ENCODE data around the gene STAM.

Gene STAM

GRCh38 chr10:17743437-17743836, 99.5 kb downstream of the STAM start:
- peaks cover 6% of the 10 kb centered on the region for H3F3A ChIP-seq (ENCODE audit: low read depth)
- no peaks in the 10 kb centered on the region for H3K27me3 ChIP-seq (ENCODE audit: insufficient read depth, low read length, poor library complexity, severe bottlenecking)
- H3K36me3 ChIP-seq (ENCODE audit: insufficient read depth, low read length), result no peaks in the 10 kb centered on the region
- no peaks in the 10 kb centered on the region for H3K79me2 ChIP-seq (ENCODE audit: insufficient read depth, low read length)
- TF ChIP-seq EZH2phosphoT487 (IDR thresholded peaks at IDR 0.05; ENCODE audit: borderline replicate concordance) (no peak), CTCF (conservative IDR thresholded peaks at IDR 0.05; ENCODE audit: low read length) (no peak)
- peak overlapping the region; percentile 80 for H3K9ac ChIP-seq (ENCODE audit: low read depth, low read length, poor library complexity, severe bottlenecking)
- no peak overlapping the region for H3K4me3 ChIP-seq (ENCODE audit: low read length, poor library complexity, severe bottlenecking)
- peaks cover 44% of the 10 kb centered on the region for H3K4me1 ChIP-seq (ENCODE audit: insufficient read depth, low read length, poor library complexity, severe bottlenecking)
- peak overlapping the region; percentile 93 for H3K4me2 ChIP-seq (ENCODE audit: low read depth, low read length, poor library complexity, severe bottlenecking)
- no peaks in the 10 kb centered on the region for H3K9me2 ChIP-seq (replicated peaks; ENCODE audit: low read depth, low read length)
- no peak overlapping the region for H2AFZ ChIP-seq (ENCODE audit: low read length)
- H4K20me1 ChIP-seq (ENCODE audit: insufficient read depth, low read length, poor library complexity, severe bottlenecking), result no peaks in the 10 kb centered on the region
- H3K9me3 ChIP-seq (ENCODE audit: insufficient read depth, low read depth, low read length), result no peaks in the 10 kb centered on the region

GRCh38 chr10:17744341-17744861, 100.5 kb downstream of the STAM start:
- Histone ChIP-seq H3K4me2 (ENCODE audit: low read depth, low read length, poor library complexity, severe bottlenecking) (peak overlapping the region; percentile 93), H3K27me3 (ENCODE audit: insufficient read depth, low read length, poor library complexity, severe bottlenecking) (no peaks in the 10 kb centered on the region), H3K9ac (ENCODE audit: low read depth, low read length, poor library complexity, severe bottlenecking) (peak overlapping the region; percentile 80), H3K79me2 (ENCODE audit: insufficient read depth, low read length) (no peaks in the 10 kb centered on the region), H3K9me2 (replicated peaks; ENCODE audit: low read depth, low read length) (no peaks in the 10 kb centered on the region), H3K4me1 (ENCODE audit: insufficient read depth, low read length, poor library complexity, severe bottlenecking) (peaks cover 44% of the 10 kb centered on the region), H3K9me3 (ENCODE audit: insufficient read depth, low read depth, low read length) (no peaks in the 10 kb centered on the region), H3K4me3 (ENCODE audit: low read length, poor library complexity, severe bottlenecking) (peak overlapping the region; percentile 69), H4K20me1 (ENCODE audit: insufficient read depth, low read length, poor library complexity, severe bottlenecking) (no peaks in the 10 kb centered on the region), H2AFZ (ENCODE audit: low read length) (peak overlapping the region; percentile 14; the same call in 1 of the 2 replicates), H3F3A (ENCODE audit: low read depth) (peaks cover 6% of the 10 kb centered on the region), H3K36me3 (ENCODE audit: insufficient read depth, low read length) (no peaks in the 10 kb centered on the region)
- TF ChIP-seq CTCF (conservative IDR thresholded peaks at IDR 0.05; ENCODE audit: low read length), result no peak
- no peak for TF ChIP-seq EZH2phosphoT487 (IDR thresholded peaks at IDR 0.05; ENCODE audit: borderline replicate concordance)

- no peaks in the 10 kb centered on the region for H3K36me3 ChIP-seq (ENCODE audit: insufficient read depth, low read length)
- TF ChIP-seq EZH2phosphoT487 (IDR thresholded peaks at IDR 0.05; ENCODE audit: borderline replicate concordance), result no peak
- no peak for TF ChIP-seq CTCF (conservative IDR thresholded peaks at IDR 0.05; ENCODE audit: low read length)
- peaks cover 48% of the 10 kb centered on the region for H3K4me1 ChIP-seq (ENCODE audit: insufficient read depth, low read length, poor library complexity, severe bottlenecking)
- H3K4me2 ChIP-seq (ENCODE audit: low read depth, low read length, poor library complexity, severe bottlenecking), result no peak overlapping the region
- H4K20me1 ChIP-seq (ENCODE audit: insufficient read depth, low read length, poor library complexity, severe bottlenecking), result no peaks in the 10 kb centered on the region
- peaks cover 6% of the 10 kb centered on the region for H3F3A ChIP-seq (ENCODE audit: low read depth)
- H3K27me3 ChIP-seq (ENCODE audit: insufficient read depth, low read length, poor library complexity, severe bottlenecking), result no peaks in the 10 kb centered on the region
- H3K4me3 ChIP-seq (ENCODE audit: low read length, poor library complexity, severe bottlenecking), result no peak overlapping the region
- no peaks in the 10 kb centered on the region for H3K9me3 ChIP-seq (ENCODE audit: insufficient read depth, low read depth, low read length)
- no peaks in the 10 kb centered on the region for H3K79me2 ChIP-seq (ENCODE audit: insufficient read depth, low read length)
- no peak overlapping the region for H3K9ac ChIP-seq (ENCODE audit: low read depth, low read length, poor library complexity, severe bottlenecking)
- H2AFZ ChIP-seq (ENCODE audit: low read length), result 0 out of 2 replicates have a peak overlapping the region, but pooled peaks have one; percentile 9
- no peaks in the 10 kb centered on the region for H3K9me2 ChIP-seq (replicated peaks; ENCODE audit: low read depth, low read length)
Observed at GRCh38 chr10:17747883-17748550, 104.1 kb downstream of the STAM start.

Data from Loucy (cell line).